ENCODE data around the gene CORO2B. TPM values are rescaled to one million over a fixed set of nuclear protein-coding genes. Genes with fewer than 3 reads are reported as not detected.

CORO2B gene
- total RNA-seq, 3 donors from 2014 or later = 1.3 to 4.7 (median 1.9) TPM

GRCh38 chr15:68561901-68562300 is 16.9 kb upstream of the CORO2B start:
- Histone ChIP-seq H3K4me1 (ENCODE audit: low read depth) (no peaks in the 10 kb centered on the region), H3K4me3 (no peak overlapping the region), H3K36me3 (ENCODE audit: low read depth) (no peaks in the 10 kb centered on the region), H3K9me3 (no peaks in the 10 kb centered on the region)
- TF ChIP-seq CTCF (IDR thresholded peaks at IDR 0.05) = no peak
- DNase-seq = no peak
- intact Hi-C loops (cut with DNase I, micrococcal nuclease) = no loop called here
- ATAC-seq = no peak

- no peak for DNase-seq
- H3K4me3 ChIP-seq = no peak overlapping the region
- no peak for ATAC-seq
- no peaks in the 10 kb centered on the region for H3K9me3 ChIP-seq
- TF ChIP-seq CTCF (IDR thresholded peaks at IDR 0.05) = no peak
- intact Hi-C loops (cut with DNase I, micrococcal nuclease) = no loop called here
- no peaks in the 10 kb centered on the region for H3K36me3 ChIP-seq (ENCODE audit: low read depth)
- no peaks in the 10 kb centered on the region for H3K4me1 ChIP-seq (ENCODE audit: low read depth)
These were observed 14.6 kb upstream of the CORO2B start for GRCh38 chr15:68564173-68564572.

GRCh38 chr15:68565234-68565633 is 13.6 kb upstream of the CORO2B start:
- no peak for TF ChIP-seq CTCF (IDR thresholded peaks at IDR 0.05)
- no peak overlapping the region for H3K4me3 ChIP-seq
- H3K36me3 ChIP-seq (ENCODE audit: low read depth) = no peaks in the 10 kb centered on the region
- DNase-seq (no peak), ATAC-seq (no peak)
- intact Hi-C loops (cut with DNase I, micrococcal nuclease) = no loop called here
- no peaks in the 10 kb centered on the region for H3K9me3 ChIP-seq
- H3K4me1 ChIP-seq (ENCODE audit: low read depth) = no peaks in the 10 kb centered on the region

- intact Hi-C loops (cut with DNase I, micrococcal nuclease) = no loop called here
- ATAC-seq (no peak), DNase-seq (no peak)
- H3K4me1 ChIP-seq (ENCODE audit: low read depth) = no peaks in the 10 kb centered on the region
- no peak for TF ChIP-seq CTCF (IDR thresholded peaks at IDR 0.05)
- H3K4me3 ChIP-seq = no peak overlapping the region
- H3K9me3 ChIP-seq = no peaks in the 10 kb centered on the region
- no peaks in the 10 kb centered on the region for H3K36me3 ChIP-seq (ENCODE audit: low read depth)
These were observed 13.1 kb upstream of the CORO2B start for GRCh38 chr15:68565726-68566125.

- ATAC-seq = no peak
- intact Hi-C loops (cut with DNase I, micrococcal nuclease) = no loop called here
- no peak for DNase-seq
These were observed 12.3 kb upstream of the CORO2B start for GRCh38 chr15:68566377-68566954.

More at GRCh38 chr15:68566377-68566954, 12.3 kb upstream of the CORO2B start:
- no peaks in the 10 kb centered on the region for H3K9me3 ChIP-seq
- H3K36me3 ChIP-seq (ENCODE audit: low read depth) = no peaks in the 10 kb centered on the region
- no peaks in the 10 kb centered on the region for H3K4me1 ChIP-seq (ENCODE audit: low read depth)
- H3K4me3 ChIP-seq = no peak overlapping the region
- TF ChIP-seq CTCF (IDR thresholded peaks at IDR 0.05) = no peak

All from mucosa of descending colon (tissue), 3 donors.